HG03196 (cell line): ENCODE measurements around the gene MKNK2.
"Not testable (repeated sequence)": the region's sequence is repeated elsewhere in the genome, so short reads cannot be mapped to it uniquely, and the experiment has no call there.

Experiments used
- ATAC-seq: cut with Tn5 transposase; IDR thresholded peaks from one replicate; pipeline ENCODE4 v1.9.1; 2021; ENCODE audit not compliant: unreplicated experiment

MKNK2 gene

DNA sequence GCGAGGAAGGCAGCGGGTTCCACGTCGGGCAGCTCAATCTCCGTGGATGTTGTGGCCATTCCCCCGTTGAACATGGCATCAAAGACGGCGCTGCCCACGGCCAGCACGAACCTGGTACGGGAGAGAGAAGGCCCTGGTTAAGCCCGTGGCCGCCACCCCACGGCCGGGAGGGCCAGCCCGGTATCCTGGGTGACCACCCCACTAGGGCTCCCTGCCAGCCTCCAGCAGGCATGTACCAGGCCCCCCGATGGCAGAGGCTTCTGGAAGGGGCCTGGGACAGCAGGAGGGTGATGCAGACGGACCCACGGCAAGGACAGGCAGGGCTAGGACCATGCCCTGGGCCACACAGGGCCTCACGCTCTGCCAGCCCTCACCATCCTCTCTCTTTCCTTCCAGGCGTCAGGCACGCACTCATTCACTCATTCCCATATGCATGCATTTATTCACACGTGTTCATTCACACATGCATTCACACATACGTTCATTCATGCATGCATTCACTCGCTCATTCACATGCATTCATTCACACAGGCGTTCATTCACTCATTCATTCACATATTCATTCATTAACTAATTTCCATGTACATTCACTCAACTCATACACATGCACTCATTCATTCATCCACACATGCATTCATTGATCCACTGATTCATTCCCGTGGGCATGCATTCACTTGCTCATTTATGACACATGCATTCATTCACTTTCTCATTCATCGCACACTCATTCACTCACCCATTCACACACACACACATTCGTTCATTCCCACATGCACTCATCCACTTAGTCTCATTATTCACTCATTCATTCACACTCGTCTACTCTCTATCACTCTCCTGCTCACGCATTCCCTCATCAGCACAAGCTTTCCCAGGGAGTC lies 53.5 kb downstream of the MKNK2 start:
- ATAC-seq: no peak

GRCh38 chr19:1992759-1993260 lies 58.2 kb downstream of the MKNK2 start:
- ATAC-seq: no peak

GRCh38 chr19:1991018-1991913 lies 59.8 kb downstream of the MKNK2 start:
- no peak for ATAC-seq

- ATAC-seq: no peak
Measured at GRCh38 chr19:1990230-1991017, 60.6 kb downstream of the MKNK2 start.

DNA sequence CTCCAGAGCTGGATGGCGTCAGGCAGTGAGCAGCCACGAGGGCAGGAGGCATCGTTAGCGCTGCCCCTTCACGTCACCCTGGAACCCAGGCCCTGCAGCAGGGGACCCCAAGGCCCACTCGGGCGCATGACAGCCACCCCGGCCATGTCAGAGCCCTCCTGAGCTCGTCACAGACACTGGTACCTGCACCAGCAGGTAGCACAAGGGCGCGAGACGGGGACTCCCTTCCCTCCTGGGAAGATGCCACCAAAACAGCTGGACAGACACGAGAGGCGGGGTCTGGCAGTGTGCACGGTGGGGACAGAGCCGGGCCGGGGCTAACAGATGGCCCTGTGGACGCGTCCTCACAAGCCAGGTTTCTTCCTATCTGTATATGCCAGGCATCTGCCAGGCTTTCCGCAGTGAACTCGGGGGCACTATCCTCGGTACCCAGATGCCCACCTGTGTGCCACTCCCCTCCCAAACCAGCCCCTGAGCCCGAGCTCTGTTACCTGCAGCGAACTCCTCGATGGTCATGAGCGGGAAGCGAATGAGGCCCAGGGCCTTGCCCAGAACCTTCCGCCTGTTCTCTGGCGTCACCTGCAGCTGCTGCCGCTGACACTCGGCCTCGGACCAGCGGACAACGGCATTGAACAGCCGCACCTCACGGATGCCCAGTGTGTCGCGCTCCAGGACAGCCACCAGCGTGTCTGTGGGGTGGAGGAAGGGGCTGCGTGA lies 61.4 kb downstream of the MKNK2 start:
- no peak for ATAC-seq

DNA sequence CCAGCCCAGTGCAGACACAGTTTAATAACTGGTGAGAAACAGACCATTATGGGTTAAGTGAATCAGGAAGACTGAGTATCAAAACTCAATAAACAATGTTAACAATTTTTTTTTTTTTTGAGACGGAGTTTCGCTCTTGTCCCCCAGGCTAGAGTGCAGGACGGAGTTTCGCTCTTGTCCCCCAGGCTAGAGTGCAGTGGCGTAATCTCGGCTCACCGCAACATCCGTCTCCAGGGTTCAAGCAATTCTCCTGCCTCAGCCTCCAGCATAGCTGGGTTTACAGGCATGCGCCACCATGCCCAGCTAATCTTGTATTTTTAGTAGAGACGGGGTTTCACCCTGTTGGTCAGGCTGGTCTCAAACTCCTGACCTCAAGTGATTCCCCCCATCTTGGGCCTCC lies 62.6 kb downstream of the MKNK2 start:
- not testable (repeated sequence) for ATAC-seq
